ENCODE results near the gene FMNL2. TPM values are rescaled to one million over a fixed set of nuclear protein-coding genes. Genes with fewer than 3 reads are reported as not detected.

The FMNL2 gene
- total and polyA plus RNA-seq, 2 experiments from 2014 or later: 16.5 to 45.4 TPM

GRCh38 chr2:152342259-152343046 is 7.5 kb downstream of the FMNL2 start:
- Histone ChIP-seq H2AFZ (no peak overlapping the region), H3K4me2 (no peak overlapping the region), H3K27ac (ENCODE audit: low read depth) (no peak overlapping the region), H3K27me3 (ENCODE audit: insufficient read depth) (peaks cover 2% of the 10 kb centered on the region; the same call in 1 of the 2 replicates), H3K4me1 (ENCODE audit: insufficient read depth) (peaks cover 53% of the 10 kb centered on the region), H3K9me2 (ENCODE audit: insufficient read depth) (no peaks in the 10 kb centered on the region), H3K79me2 (replicated peaks; ENCODE audit: insufficient read depth) (peaks cover 99% of the 10 kb centered on the region), H3K36me3 (ENCODE audit: insufficient read depth) (no peaks in the 10 kb centered on the region; the same call in 1 of the 2 replicates), H3K4me3 (no peak overlapping the region), H4K20me1 (replicated peaks; ENCODE audit: insufficient read depth) (peaks cover 91% of the 10 kb centered on the region), H3F3A (replicated peaks; ENCODE audit: low read depth) (no peaks in the 10 kb centered on the region)
- H3K4me1 Mint-ChIP-seq: peaks cover 41% of the 10 kb centered on the region
- TF ChIP-seq CREB1 (CRISPR knock-in tag; IDR thresholded peaks at IDR 0.05; ENCODE audit: low read depth) (no peak), EZH2phosphoT487 (IDR thresholded peaks at IDR 0.05; ENCODE audit: unreplicated experiment) (no peak)
- H3K4me3 Mint-ChIP-seq: no peak overlapping the region
- no peaks in the 10 kb centered on the region for H3K27me3 Mint-ChIP-seq (ENCODE audit: insufficient read depth, low read depth, poor library complexity)
- no peaks in the 10 kb centered on the region for H3K9me3 Mint-ChIP-seq
- ATAC-seq: no peak
- no peak for DNase-seq (ENCODE audit: low spot score)
- peaks cover 15% of the 10 kb centered on the region for H3K36me3 Mint-ChIP-seq (ENCODE audit: low read depth)
- no peak overlapping the region for H3K27ac Mint-ChIP-seq

GRCh38 chr2:152343426-152343825 is 8.5 kb downstream of the FMNL2 start:
- H3K79me2 ChIP-seq (replicated peaks; ENCODE audit: insufficient read depth): peaks cover 99% of the 10 kb centered on the region
- no peak for TF ChIP-seq NANOG (IDR thresholded peaks at IDR 0.05; ENCODE audit: borderline replicate concordance)
- TF ChIP-seq CREB1 (CRISPR knock-in tag; IDR thresholded peaks at IDR 0.05; ENCODE audit: low read depth): no peak
- TF ChIP-seq STAT1 (IDR thresholded peaks at IDR 0.05; ENCODE audit: unreplicated experiment): no peak
- TF ChIP-seq ZNF331 (CRISPR knock-in tag; IDR thresholded peaks at IDR 0.05; ENCODE audit: low read depth): no peak
- no peak for TF ChIP-seq POLR2AphosphoS5 (IDR thresholded peaks at IDR 0.05; ENCODE audit: low read depth)
- TF ChIP-seq CTCF (conservative IDR thresholded peaks at IDR 0.05; ENCODE audit: low read depth in 2 of 2): no peak
- TF ChIP-seq EZH2phosphoT487 (IDR thresholded peaks at IDR 0.05; ENCODE audit: unreplicated experiment): no peak
- no peak for TF ChIP-seq ZNF462 (CRISPR knock-in tag; IDR thresholded peaks at IDR 0.05)
- no peak for TF ChIP-seq ZNF114 (CRISPR knock-in tag; IDR thresholded peaks at IDR 0.05)
- no peak for TF ChIP-seq JUNB (IDR thresholded peaks at IDR 0.05; ENCODE audit: unreplicated experiment)

More at GRCh38 chr2:152343426-152343825, 8.5 kb downstream of the FMNL2 start:
- Histone ChIP-seq H4K20me1 (replicated peaks; ENCODE audit: insufficient read depth) (peaks cover 88% of the 10 kb centered on the region), H3K4me2 (no peak overlapping the region), H3F3A (replicated peaks; ENCODE audit: low read depth) (no peaks in the 10 kb centered on the region), H3K36me3 (ENCODE audit: insufficient read depth) (no peaks in the 10 kb centered on the region; the same call in 1 of the 2 replicates), H2AFZ (no peak overlapping the region), H3K27me3 (ENCODE audit: insufficient read depth) (no peaks in the 10 kb centered on the region), H3K27ac (ENCODE audit: low read depth) (no peak overlapping the region), H3K4me3 (no peak overlapping the region), H3K9me2 (ENCODE audit: insufficient read depth) (no peaks in the 10 kb centered on the region), H3K4me1 (ENCODE audit: insufficient read depth) (peaks cover 47% of the 10 kb centered on the region)
- Mint-ChIP-seq H3K4me3 (no peak overlapping the region), H3K27me3 (ENCODE audit: insufficient read depth, low read depth, poor library complexity) (no peaks in the 10 kb centered on the region), H3K27ac (no peak overlapping the region), H3K36me3 (ENCODE audit: low read depth) (peaks cover 15% of the 10 kb centered on the region), H3K9me3 (no peaks in the 10 kb centered on the region), H3K4me1 (peaks cover 38% of the 10 kb centered on the region)
- DNase-seq (ENCODE audit: low spot score) (no peak), ATAC-seq (no peak)
